HUES64 (cell line): ENCODE data around the gene ARID3A.

Experiments used
- H3K27ac ChIP-seq: 2 replicates; pipeline ENCODE4 v1.7.0; 2013; ENCODE audit warnings: low read depth, low read length, inconsistent platforms
- H3K27me3 ChIP-seq: 2 replicates; pipeline ENCODE4 v1.6.1; 2013; ENCODE audit warnings: mild to moderate bottlenecking, low read length; ENCODE audit not compliant: insufficient read depth
- H3K36me3 ChIP-seq: 2 replicates; pipeline ENCODE4 v1.6.1; 2013; ENCODE audit warnings: mild to moderate bottlenecking, low read length; ENCODE audit not compliant: insufficient read depth
- H3K4me1 ChIP-seq: 2 replicates; pipeline ENCODE4 v1.6.1; 2013; ENCODE audit warnings: mild to moderate bottlenecking, low read length, moderate library complexity; ENCODE audit not compliant: insufficient read depth
- H3K4me3 ChIP-seq: 2 replicates; pipeline ENCODE4 v1.5.1; 2013; ENCODE audit warnings: mild to moderate bottlenecking, low read length, moderate library complexity
- H3K9ac ChIP-seq: 2 replicates; pipeline ENCODE4 v1.6.1; 2013; ENCODE audit warnings: mild to moderate bottlenecking, low read depth, low read length
- H3K9me3 ChIP-seq: 2 replicates; pipeline ENCODE4 v1.6.1; 2013; ENCODE audit warnings: low read depth, low read length; ENCODE audit not compliant: insufficient read depth
- WGBS: fragments of 150-250, 120-280 bp; methylation state at CpG from one replicate; pipeline ENCODE4 v1.1.7; 2013; ENCODE audit warnings: missing lambda C conversion rate; 5-methylcytosine and 5-hydroxymethylcytosine counted together

ARID3A gene

DNA sequence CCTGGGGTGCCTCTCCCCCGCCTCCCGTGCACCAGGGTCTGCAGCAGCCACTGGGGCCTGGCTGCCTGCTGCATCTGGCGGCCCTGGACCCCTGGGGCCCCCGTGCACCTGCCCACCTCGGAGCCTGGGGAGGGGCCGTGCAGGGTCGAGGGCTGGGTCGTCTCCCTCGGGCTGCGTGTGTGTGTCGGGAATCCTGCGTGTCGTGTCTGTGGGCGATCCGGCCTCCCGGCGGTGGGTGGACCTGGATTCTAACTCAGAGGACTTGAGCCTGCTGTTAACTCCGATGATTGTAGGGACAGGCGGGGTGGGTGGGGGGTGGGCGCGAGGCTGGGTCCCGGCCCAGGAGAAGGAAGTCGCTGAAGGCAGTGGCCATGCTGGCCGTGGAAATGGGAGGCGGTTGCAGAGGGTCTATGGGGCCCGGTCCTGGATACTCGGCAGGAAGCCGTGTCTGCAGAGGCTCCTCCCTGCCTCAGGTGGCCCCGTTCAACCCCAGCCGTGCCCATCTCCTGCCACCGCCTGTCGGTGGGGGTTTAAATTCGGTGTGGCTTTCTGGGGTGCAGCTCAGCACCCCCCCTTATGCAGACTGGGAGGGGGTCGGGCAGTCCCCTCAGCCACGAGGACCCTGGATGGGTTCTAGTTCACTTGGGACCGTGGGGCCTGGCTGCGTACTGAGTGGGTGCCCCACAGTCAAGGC, 48.9 kb downstream of the ARID3A start:
- Histone ChIP-seq H3K27me3 (no peaks in the 10 kb centered on the region), H3K4me3 (no peak overlapping the region), H3K27ac (no peak overlapping the region), H3K36me3 (peaks cover 26% of the 10 kb centered on the region), H3K9ac (no peak overlapping the region), H3K9me3 (peaks cover 13% of the 10 kb centered on the region), H3K4me1 (no peaks in the 10 kb centered on the region)
- WGBS: 88% methylated on average over 37 of the region's 37 CpGs

- 87% methylated on average over 10 of the region's 10 CpGs for WGBS
These were observed 50.6 kb downstream of the ARID3A start for GRCh38 chr19:976476-976875.

DNA sequence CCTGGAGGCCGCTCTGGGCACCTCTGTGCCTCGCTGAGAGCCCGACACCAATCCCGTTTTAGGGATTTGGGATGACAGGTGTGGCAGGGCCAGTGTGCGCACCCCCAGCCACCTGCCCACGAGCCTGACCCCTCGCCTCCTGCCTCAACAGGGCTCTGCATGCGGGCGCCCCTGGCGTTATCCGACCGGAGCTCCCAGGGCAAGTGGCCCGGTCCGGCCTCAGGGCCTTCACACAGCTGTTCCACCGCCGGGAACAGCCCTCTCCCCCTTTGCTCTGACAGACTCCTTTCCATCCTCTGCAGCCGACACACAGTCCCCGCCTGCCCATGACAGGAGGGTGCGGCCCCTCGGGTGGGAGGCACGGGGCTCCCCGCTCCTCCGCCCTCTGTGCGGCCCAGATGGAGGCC, 51.2 kb downstream of the ARID3A start:
- H3K4me1 ChIP-seq: peaks cover 10% of the 10 kb centered on the region; the same call in 1 of the 2 replicates
- H3K9ac ChIP-seq: no peak overlapping the region
- no peaks in the 10 kb centered on the region for H3K27me3 ChIP-seq
- 90% methylated on average over 24 of the region's 24 CpGs for WGBS
- H3K36me3 ChIP-seq: peaks cover 5% of the 10 kb centered on the region
- no peak overlapping the region for H3K27ac ChIP-seq
- no peaks in the 10 kb centered on the region for H3K9me3 ChIP-seq
- no peak overlapping the region for H3K4me3 ChIP-seq

More at GRCh38 chr19:976476-976875, 50.6 kb downstream of the ARID3A start:
- H3K4me3 ChIP-seq: no peak overlapping the region
- H3K27me3 ChIP-seq: no peaks in the 10 kb centered on the region
- H3K9ac ChIP-seq: no peak overlapping the region
- no peak overlapping the region; the same call in 1 of the 2 replicates for H3K27ac ChIP-seq
- H3K4me1 ChIP-seq: peaks cover 10% of the 10 kb centered on the region; the same call in 1 of the 2 replicates
- no peaks in the 10 kb centered on the region for H3K9me3 ChIP-seq
- peaks cover 9% of the 10 kb centered on the region for H3K36me3 ChIP-seq

GRCh38 chr19:979318-979741, 53.5 kb downstream of the ARID3A start:
- Histone ChIP-seq H3K4me3 (no peak overlapping the region), H3K9me3 (no peaks in the 10 kb centered on the region), H3K36me3 (no peaks in the 10 kb centered on the region), H3K27ac (peak overlapping the region; percentile 55; the same call in 1 of the 2 replicates), H3K4me1 (peaks cover 12% of the 10 kb centered on the region; the same call in 1 of the 2 replicates), H3K9ac (no peak overlapping the region), H3K27me3 (no peaks in the 10 kb centered on the region)
- 83% methylated on average over 19 of the region's 19 CpGs for WGBS

- Histone ChIP-seq H3K27ac (peak overlapping the region; percentile 71; the same call in 1 of the 2 replicates), H3K9me3 (no peaks in the 10 kb centered on the region), H3K9ac (no peak overlapping the region)
These were observed 54.5 kb downstream of the ARID3A start for GRCh38 chr19:980133-980998.

GRCh38 chr19:982567-983170, 56.8 kb downstream of the ARID3A start:
- WGBS: 7% methylated on average over 46 of the region's 46 CpGs
- no peak overlapping the region for H3K27ac ChIP-seq
- no peak overlapping the region for H3K9ac ChIP-seq

More at GRCh38 chr19:980133-980998, 54.5 kb downstream of the ARID3A start:
- H3K36me3 ChIP-seq: no peaks in the 10 kb centered on the region
- H3K4me3 ChIP-seq: peak overlapping the region; percentile 20; the same call in 1 of the 2 replicates
- WGBS: 38% methylated on average over 32 of the region's 32 CpGs
- no peaks in the 10 kb centered on the region for H3K27me3 ChIP-seq
- H3K4me1 ChIP-seq: peaks cover 14% of the 10 kb centered on the region; the same call in 1 of the 2 replicates

GRCh38 chr19:984165-984967, 58.5 kb downstream of the ARID3A start, which contains the start of gene WDR18:
Gene WDR18, plus strand, starts transcription at chr19:984345. Its CDS starts 9 bp downstream, at chr19:984354.
- peaks cover 31% of the 10 kb centered on the region for H3K36me3 ChIP-seq
- whole genome bisulfite sequencing: under 1% methylated on average over 78 of the region's 78 CpGs

More at GRCh38 chr19:982567-983170, 56.8 kb downstream of the ARID3A start:
- Histone ChIP-seq H3K4me1 (peaks cover 14% of the 10 kb centered on the region; the same call in 1 of the 2 replicates), H3K9me3 (no peaks in the 10 kb centered on the region), H3K27me3 (no peaks in the 10 kb centered on the region), H3K36me3 (peaks cover 22% of the 10 kb centered on the region), H3K4me3 (0 out of 2 replicates have a peak overlapping the region, but pooled peaks have one; percentile 22)

DNA sequence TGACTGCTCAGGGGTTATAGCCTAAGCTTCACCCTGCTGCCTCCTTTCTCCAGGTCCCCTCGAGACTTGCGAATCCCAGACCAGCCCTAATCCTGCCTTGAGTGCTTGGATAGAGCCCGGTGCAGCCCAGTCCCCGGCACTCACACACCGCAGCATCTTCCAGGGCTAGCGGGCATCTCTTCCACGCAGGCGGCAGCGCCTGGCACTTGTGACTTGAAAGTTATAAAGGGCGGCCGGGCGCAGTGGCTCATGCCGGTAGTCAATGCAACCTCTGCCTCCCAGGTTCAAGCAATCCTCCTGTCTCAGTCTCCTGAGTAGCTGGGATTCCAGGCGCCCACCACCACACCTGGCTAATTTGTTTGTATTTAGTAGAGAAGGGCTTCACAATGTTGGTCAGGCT, 60.2 kb downstream of the ARID3A start:
- H3K9ac ChIP-seq: no peak overlapping the region
- peaks cover 5% of the 10 kb centered on the region for H3K4me1 ChIP-seq
- H3K27me3 ChIP-seq: no peaks in the 10 kb centered on the region
- no peak overlapping the region for H3K4me3 ChIP-seq
- H3K9me3 ChIP-seq: no peaks in the 10 kb centered on the region
- WGBS: 90% methylated on average over 14 of the region's 14 CpGs
- H3K27ac ChIP-seq: no peak overlapping the region
- peaks cover 44% of the 10 kb centered on the region for H3K36me3 ChIP-seq

More at GRCh38 chr19:984165-984967, 58.5 kb downstream of the ARID3A start, which contains the start of gene WDR18:
- Histone ChIP-seq H3K4me1 (peaks cover 14% of the 10 kb centered on the region; the same call in 1 of the 2 replicates), H3K27me3 (no peaks in the 10 kb centered on the region), H3K4me3 (peak within 1 kb of the TSS; percentile 86), H3K9ac (peak within 1 kb of the TSS; percentile 98), H3K27ac (peak within 1 kb of the TSS; percentile 97), H3K9me3 (no peaks in the 10 kb centered on the region)

- peaks cover 54% of the 10 kb centered on the region for H3K36me3 ChIP-seq
- H3K27ac ChIP-seq: no peak overlapping the region
- WGBS: 75% methylated on average over 14 of the region's 14 CpGs
- H3K4me1 ChIP-seq: peaks cover 2% of the 10 kb centered on the region
- no peaks in the 10 kb centered on the region for H3K9me3 ChIP-seq
- no peak overlapping the region for H3K4me3 ChIP-seq
- H3K9ac ChIP-seq: no peak overlapping the region
- H3K27me3 ChIP-seq: no peaks in the 10 kb centered on the region
These were observed 62.2 kb downstream of the ARID3A start for GRCh38 chr19:988081-988480.

- WGBS: 88% methylated on average over 15 of the region's 15 CpGs
- H3K9ac ChIP-seq: no peak overlapping the region
- no peak overlapping the region for H3K4me3 ChIP-seq
- H3K4me1 ChIP-seq: peaks cover 2% of the 10 kb centered on the region
- no peaks in the 10 kb centered on the region for H3K27me3 ChIP-seq
- peaks cover 59% of the 10 kb centered on the region for H3K36me3 ChIP-seq
- no peaks in the 10 kb centered on the region for H3K9me3 ChIP-seq
- no peak overlapping the region for H3K27ac ChIP-seq
These were observed 62.7 kb downstream of the ARID3A start for GRCh38 chr19:988510-988909.
